Stimulated activated CD4-positive, alpha-beta T cell treated with anti-CD3 and anti-CD28 coated beads, Interleukin-4, amount 100 ng/mL, for 4 hours (primary cell): Measurements from ENCODE around the gene DUOX2.
"Not testable (repeated sequence)": the region's sequence is repeated elsewhere in the genome, so short reads cannot be mapped to it uniquely, and the experiment has no call there.

Experiments used
- DNase-seq, 2 experiments: peaks; one replicate each; pipeline ENCODE4 v3.0.0-alpha.2; 2020

The DUOX2 gene

DNA sequence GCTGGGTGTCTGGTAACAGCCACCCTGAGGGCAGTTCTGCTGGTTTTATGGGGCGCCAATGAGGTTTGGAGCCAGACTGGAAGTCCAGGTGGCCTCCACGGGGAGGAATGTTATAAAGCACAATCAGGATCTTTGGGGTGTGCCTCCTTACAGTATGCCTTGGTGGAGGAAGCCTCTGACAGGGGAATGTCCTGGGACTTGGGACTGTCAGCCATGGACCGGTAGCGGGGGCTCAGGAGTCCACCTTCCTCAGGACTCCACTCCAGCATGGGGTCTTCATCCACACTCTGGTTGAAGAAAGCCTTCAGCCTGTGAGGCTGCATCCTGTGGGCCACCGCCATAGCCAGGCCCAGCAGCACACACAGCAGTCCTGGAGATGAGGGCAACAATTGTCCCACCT is 5.0 kb upstream of the DUOX2 start:
- no peak for DNase-seq

DNA sequence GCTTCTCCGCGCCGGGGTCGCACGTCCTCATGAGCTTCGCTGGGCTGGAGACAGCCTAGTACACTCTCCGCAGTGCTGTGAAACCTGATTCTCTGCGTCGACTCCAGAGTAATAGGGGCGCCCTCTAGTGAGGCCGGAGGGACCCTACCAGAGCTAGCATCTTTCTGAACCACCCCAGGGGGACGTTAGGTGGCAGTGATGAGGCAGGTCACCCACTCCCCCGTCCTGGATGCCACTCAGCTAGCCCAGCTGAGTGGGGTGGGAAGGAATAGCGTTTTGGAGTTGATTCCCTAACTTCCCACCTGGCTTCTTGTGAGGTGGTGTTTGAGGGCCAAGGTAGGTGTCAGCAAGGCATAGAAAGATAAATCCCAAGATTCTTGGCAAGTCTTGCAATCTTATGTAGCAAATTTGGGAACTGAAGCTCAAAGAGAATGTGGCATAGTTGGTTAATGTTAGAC is 4.2 kb upstream of the DUOX2 start:
- DNase-seq = peak; percentile 78 to 80

DNA sequence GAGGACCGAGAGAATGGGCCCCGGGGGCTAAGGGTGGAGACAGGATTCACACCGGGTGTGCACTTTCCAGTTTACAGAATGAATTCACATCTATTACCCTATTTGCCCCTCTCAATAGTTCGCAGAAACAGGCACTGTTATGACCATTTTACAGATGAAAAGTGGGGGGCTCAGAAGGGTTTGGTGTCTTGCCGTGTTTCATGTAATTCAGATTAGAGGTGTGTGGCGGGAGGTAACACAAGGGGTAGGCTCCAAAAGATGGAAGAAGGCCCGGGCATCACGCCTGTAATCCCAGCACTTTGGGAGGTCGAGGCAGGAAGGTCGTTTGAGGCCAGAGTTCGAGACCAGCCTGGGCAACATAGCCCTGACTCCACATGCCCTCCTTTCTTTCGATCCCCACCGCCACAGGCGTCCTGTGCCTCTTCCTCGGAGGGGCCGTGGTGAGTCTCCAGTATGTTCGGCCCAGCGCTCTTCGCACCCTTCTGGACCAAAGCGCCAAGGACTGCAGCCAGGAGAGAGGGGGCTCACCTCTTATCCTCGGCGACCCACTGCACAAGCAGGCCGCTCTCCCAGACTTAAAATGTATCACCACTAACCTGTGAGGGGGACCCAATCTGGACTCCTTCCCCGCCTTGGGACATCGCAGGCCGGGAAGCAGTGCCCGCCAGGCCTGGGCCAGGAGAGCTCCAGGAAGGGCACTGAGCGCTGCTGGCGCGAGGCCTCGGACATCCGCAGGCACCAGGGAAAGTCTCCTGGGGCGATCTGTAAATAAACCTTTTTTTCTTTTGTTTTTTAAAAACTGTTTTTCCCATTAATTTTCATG is 3.5 kb upstream of the DUOX2 start:
- no peak for DNase-seq

DNA sequence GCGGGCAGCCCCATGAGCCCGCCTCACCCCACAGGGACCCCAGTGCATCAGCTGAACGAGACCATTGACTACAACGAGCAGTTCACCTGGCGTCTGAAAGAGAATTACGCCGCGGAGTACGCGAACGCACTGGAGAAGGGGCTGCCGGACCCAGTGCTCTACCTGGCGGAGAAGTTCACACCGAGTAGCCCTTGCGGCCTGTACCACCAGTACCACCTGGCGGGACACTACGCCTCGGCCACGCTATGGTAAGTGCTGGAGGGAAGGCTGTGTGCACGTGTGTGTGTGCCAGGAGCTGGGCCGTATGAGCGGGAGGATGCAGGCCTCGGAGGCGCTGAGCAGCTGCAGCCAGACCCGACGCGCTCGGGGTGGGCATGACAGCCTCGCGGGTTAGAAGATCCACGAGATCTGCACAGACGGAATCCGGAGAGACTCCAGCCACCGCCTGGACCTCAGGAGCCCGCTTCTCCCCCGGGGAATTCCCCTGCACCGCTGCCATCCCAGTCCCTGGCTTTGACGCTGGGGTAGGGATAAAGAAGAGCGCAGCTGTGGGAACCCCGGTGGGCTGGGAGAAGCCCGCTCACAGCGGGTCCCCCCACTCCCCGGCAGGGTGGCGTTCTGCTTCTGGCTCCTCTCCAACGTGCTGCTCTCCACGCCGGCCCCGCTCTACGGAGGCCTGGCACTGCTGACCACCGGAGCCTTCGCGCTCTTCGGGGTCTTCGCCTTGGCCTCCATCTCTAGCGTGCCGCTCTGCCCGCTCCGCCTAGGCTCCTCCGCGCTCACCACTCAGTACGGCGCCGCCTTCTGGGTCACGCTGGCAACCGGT is 2.7 kb upstream of the DUOX2 start:
- no peak for DNase-seq

DNA sequence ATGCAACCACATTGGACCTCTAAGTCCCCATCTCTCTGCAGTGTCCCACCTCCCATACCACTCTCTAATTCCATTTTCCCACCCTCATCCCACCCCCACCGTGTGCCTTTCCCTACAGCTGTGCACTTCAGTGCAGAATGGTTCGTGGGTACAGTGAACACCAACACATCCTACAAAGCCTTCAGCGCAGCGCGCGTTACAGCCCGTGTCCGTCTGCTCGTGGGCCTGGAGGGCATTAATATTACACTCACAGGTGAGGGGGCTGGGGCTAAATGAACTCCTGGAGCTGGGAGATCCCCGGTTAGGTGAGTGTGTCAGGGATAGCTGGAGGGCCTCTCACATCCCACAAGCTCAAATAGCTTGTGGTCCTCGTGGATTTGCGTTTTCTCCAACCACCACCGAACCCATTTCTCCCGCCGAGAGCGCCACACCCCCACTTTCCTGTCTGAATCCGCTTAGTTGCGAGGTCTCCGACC is 2.1 kb upstream of the DUOX2 start:
- DNase-seq = no peak

DNA sequence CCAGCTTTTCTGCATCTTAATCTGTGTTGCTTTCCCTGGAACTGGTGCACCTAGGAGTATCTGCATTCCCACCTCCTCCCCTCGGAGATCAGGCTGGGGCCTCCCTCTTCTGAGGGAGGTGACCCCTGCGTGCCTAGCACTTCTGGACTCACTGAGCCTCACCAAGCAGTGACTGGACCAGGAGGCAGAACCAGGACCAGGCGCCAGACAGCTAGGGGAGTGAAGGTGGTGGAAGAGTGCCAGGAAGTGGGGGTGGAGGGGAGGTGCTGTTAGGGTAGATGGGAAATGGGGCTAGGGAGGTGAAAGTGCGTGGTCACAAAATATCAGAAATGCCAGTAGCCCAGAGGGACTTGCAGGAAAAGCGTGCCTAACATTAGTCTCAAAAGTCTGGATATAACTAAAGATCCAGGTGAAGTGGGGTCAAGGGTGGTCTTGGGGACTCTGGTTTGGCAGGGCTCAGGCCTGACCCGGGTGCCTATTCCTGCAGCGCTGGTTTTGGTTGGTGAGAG is 1.4 kb upstream of the DUOX2 start:
- DNase-seq = no peak

DNA sequence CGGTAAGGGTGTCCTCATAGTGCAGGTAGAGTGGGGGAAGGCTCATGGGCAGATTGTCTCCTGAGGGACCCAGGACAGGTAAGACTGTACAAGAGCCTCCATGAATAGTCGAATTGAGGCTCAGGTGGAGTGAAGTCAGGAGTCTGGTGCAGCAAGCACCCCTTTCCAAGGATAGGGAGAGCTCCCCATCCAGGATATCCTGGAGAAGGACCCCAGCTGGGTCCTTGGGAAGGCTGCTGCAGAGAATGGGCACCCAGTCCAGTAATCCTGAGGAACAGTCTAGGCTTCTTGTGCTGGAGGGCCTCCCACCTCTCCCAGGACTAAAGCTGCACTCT is 746 bp upstream of the DUOX2 start:
- DNase-seq = no peak

DNA sequence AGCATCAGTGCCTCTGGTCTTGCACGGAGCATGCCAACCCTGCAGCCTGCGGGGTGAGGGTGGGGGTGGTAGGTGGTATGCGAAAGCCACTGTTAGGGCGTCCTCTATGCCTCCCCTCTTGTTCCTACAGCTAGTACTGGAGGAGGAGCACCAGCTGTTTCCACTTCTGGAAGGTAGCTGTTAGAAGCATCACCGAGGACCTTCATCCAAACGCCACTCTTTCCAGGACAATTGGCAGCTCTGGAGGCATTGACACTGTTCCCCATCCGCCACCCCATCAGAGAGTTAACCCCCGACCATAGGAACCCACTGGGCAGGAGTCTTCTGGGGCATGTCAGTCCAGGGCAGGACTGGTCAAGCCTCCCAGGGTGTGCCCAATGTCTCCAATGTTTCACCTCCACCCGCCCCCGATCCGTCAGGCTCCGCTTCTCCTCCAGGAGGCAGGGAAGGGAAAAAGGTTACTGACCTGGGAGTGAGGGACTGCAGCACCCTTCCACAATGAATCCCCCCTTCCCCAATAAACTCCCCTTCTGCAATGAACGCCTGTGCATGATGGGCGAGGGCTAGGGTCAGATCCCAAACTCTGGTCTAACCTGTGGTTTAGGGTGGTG is 487 bp downstream of the DUOX2 start:
- DNase-seq = no peak

DNA sequence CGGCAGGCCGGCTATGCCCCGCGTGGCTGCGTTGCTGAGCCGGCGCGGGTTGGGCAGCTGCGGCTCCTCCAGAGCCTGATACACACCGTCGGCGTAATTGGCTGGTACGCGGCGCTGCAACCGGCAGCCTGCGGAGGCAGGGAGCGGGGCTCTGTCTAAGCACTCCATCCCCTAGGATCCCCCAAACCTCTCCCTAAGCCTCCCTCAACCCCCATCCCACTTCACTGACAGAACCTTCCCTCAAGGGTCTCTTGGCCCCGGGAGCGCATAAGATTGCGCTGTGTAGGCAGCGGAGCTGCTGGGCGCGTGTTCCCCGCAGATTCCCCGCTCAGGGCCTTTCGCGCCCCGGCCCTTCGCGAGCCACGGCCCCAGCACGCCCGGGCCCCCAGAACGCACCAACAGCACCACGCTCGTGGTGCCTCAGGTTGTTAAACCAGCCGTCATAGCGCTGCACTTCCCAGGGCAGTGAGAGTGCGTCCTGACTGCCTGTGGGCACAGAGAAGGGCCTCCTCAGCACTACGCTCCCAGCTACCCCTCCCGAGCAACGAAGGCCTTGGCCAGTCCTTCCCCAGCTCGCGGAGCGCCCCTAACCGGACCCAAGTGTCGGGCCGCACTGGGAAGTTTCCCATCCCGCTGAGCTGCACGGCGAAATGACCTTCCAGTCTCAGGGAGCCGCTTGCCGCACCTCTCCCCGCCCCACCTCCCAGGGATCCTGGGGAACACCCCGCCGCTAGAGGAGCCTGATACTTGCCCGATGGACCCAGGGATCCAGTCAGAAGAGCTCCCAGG is 1.2 kb downstream of the DUOX2 start:
- no peak for DNase-seq

DNA sequence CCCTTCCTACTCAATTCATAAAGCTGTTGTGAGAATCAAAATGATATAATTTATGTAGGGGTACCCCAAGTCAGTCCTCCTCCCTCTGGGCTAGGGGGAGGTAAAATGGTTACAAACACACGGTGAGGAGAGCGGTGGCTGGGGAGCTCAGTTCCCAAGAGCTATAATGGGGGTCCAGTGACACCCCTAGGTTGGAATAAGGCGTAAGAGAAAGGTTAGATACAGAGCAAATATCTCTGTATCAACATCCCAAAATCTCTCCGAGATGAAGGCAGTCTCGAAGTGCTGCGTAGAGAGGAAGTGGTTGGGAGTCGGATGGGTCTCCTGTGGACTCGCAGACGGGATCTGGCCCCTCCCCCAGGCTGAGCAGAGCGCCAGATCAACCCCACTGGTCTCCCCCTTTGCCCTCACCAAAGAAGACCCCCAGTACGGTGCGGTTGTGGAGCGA is 1.8 kb downstream of the DUOX2 start:
- no peak for DNase-seq

DNA sequence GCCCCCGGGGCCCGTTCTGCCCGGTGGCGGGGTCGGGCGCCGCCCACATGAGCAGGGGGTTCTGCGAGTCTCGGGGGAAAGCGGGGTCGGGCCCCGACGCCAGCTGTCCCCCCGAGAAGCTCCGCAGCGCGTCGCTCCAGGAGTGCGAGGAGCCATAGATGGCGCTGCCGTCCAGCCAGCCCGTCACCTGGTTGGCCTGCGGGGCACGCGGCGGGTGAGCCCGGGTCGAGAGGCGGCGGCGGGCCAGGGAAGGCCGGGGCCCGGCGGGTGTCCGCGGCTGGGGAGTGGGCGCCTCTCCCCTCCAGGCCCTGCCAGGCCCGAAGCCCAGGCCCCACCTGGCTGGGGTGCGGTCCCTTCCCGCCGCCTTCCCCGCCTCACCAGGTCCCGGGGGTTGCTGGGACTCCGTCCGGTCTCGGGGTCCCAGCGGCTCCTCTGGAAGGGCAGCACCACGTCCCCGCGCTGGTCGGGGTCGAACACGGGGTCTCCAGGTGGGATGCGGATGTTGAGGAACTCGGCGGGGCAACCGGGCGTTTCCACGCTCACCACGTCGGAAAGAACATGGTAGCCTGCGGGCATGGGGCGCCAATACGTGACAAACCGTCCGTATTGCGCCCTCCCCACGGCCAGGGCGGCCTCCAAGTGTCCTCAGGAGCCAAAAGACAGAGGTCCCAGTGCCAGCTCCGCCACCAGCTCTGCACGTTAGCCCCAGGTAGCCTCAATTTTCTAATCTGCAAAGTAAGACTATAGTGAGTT is 2.4 kb downstream of the DUOX2 start:
- no peak for DNase-seq

DNA sequence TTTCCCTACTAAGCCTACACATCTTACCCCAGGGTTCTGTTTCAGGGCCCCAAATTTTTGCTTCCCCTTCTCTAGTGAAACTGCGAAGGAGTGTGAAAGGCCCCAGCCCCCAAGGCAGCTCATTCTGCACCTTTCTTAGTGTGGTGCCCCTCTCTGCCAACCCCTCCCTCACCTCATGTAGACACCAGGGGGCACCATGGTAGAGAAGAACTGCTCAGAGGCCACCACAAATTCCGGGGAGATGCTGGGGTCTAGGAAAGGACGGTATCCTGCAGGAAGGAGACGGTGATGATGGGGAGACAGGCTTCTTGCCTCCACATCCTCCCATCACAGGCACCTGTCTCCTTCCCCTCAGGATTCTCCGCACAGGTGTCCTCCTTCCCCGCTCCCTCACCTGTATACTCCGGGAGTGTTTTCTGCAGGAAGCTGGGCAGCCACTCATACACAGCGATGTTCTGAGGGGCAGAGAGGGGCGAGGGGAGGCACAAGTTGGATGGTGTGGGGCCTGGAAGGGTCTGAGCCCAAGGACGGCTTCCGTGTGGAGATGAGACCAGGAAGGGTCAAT is 3.6 kb downstream of the DUOX2 start:
- DNase-seq = no peak

DNA sequence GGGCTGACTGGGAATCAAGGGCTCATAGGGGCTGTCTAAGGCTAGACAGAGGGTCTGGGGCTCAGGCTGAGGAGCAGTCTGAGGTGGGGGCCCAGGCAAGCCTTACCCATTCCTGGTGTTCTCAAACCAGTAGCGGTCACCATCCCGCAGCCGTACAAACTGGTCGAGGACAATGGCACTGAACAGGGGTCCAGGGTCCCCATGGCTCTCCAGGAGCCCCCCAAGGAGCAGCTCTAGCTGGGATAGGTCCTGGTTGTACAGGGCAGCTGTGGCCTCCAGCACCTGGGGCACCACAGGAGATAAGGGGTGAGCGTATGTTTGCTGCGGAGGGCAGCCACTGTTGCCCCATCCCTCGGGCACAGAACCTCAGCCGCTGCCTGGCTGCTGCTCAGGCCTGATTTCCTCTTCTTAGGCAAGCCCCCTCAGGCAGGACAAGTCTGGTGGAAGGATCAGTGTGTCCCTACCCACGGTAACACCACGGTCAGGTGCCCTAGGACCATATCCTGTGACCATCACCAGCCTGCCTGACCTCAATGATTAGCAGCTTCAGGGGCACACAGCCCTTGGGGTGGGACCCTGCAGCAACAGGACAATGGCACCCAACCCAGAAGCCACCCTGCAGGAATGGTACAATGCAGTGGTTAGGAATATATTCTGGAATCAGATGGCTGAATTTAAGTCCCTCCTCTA is 5.9 kb downstream of the DUOX2 start:
- DNase-seq = no peak

DNA sequence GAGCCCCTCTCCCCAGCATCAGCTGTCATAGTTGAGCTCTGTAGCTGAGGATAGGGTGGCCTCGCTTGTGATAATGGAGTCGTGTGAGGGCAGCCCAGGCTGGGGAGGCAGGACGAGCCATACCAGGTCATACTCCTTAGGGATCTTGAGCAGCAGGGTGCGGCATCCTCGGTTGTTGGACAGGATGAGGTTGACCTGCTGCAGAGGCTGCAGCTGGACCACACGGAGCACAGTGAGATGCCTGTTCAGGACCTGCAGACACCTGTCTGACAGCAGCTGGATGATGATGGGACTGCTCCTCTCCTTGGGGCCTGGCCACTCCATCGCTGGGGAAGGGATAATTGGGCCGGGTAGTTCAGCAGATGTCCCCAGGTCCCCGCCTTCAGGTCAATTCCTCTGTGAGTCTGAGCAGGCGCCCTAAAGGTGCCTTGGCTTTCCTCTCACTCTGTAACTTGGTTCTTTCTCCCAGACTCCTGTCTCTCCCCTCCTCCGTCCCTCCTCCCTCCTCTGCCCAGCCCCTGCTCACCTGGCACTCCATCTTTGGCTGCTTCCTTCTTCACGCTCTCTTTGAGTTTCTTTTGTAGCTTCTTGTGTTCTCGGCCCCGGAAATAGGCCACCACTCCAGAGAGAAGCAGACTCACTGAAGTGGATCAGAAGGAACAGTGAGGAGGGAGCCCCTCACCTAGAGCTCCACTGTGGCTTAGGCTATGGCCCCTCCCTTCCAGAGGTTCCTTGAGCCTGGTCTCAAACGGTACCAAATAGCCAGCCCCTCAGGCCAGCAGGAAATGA is 7.8 kb downstream of the DUOX2 start:
- no peak for DNase-seq

DNA sequence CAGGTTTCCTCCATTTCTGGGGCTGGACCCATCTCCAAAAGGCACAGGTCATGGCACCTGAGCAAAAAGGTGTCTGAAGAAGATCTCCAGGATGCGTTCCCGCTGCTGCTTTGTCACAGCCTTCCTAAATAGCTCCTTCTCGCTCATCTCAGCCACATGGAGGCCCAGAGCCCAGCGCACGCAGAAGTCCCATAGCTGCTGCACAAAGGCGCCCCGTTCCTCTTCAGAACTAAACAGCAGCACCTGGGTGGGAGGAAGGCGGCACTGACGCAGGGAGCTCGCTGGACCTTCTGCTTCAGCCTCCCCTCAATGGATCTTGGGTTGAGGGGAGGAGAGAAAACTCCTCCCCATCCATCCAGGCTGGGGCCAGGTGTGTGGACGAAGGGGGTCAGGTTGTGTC is 8.4 kb downstream of the DUOX2 start:
- DNase-seq = no peak

DNA sequence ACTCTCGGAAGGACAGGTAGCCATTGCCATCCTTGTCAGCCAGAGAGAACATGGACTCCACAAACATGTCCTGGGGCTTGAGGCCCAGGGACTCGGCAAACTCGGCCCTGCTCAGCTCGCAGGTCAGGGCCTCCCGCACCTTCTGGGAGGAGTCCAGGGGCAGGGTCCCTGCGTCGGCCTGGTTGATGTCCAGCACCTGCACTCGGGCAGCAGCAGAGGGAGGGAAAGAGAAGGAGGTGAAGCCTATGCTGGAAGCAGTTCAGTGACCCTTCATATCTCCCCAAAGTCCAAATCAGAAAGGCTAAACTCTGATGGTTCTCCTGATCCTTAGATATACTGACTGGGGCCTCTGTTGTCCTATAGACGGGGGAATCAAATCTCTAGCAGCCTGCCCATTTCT is 9.8 kb downstream of the DUOX2 start:
- not testable (repeated sequence) for DNase-seq

DNA sequence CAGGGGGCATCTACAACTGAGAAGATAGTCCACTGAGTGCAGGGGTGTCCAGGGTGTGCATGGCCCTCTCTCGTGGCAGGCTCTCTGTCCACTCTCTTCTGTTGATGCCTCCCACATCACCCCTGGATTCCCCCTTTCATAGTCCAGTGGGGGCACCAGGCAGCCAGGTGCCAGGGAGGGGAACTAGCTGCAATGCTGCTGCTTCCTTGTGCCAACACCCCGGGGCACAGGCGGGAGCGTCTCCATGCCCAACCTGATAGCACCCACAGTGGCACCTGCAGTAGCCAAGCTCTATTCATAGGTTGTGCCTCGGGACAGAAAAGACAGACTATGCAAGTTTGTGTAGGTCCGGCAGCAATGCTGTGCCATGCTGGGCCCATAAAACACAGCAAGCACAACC is 11.7 kb downstream of the DUOX2 start:
- no peak for DNase-seq

DNA sequence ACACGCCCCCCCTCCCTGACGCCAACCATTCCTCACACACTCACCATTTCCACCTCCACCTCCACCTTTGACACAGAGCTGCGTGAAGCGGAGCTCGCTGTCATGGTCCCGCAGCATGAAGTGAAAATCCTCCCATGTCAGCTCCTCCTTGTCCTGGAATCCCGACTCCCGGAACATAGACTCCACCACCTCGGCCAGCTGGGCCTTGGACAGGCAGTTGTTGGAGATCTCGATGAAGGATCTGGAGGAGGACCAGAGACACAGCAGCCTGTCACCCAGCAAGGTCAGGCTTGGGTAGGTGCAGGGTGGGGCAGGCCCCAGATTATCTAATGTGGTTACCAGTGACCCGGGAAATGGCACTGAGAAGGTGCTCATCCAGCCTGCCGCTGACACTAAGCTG is 12.2 kb downstream of the DUOX2 start:
- no peak for DNase-seq

DNA sequence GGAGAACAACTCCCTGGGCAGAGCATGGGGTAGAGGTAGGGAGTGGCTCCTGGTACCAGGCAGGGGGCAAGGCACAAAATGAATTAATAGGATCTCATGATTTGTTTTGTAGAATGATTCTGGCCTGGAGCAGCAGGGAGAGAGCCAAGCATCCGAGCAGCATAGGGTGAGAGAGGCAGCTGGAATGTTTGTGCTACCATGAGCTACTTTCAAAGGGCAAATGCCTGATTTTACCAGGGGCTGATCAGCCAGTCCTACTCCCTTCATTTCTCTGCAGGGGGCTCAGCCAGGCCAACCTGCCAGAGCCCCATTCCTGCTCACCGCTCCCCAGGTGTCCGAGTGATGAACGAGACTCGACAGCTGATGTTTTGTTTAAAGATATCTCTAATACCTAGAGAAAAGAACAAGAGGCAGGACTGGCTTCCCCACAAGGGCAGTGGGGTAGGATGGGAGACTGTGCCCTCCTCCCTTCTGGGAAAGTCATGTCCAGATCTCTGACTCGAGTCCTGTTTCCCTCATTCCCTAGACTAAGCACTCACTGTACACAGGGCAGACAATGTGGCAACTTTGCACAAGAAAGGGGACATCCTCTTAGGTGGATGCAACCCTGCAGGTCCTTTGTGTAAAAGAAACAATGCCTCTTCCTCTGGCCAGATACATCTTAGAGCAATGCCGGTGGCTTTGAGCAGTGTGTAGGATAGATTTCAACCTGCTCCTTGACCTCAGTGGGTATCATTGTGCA is 12.9 kb downstream of the DUOX2 start:
- DNase-seq = no peak
